Bronchial epithelial cell (primary cell): ENCODE results near the gene SNX19. TPM values are rescaled to one million over a fixed set of nuclear protein-coding genes. Genes with fewer than 3 reads are reported as not detected.

Experiments used
- DNase-seq: peaks from one replicate; pipeline ENCODE4 v3.0.0-alpha.2; 2010; ENCODE audit warnings: low read depth
- FAIRE-seq: peaks from 2 replicates; lab custom pipeline; 2011; peaks lifted over from hg19 to GRCh38; lab: Jason Lieb, UNC
- H3K27me3 ChIP-seq: 2 replicates; pipeline ENCODE4 v1.5.1; 2011; ENCODE audit warnings: low read length; ENCODE audit not compliant: control insufficient read depth, insufficient read depth
- H3K36me3 ChIP-seq: 2 replicates; pipeline ENCODE4 v1.5.1; 2011; ENCODE audit warnings: low read length; ENCODE audit not compliant: control insufficient read depth, insufficient read depth
- H3K4me3 ChIP-seq: 2 replicates; pipeline ENCODE4 v1.5.1; 2011; ENCODE audit warnings: mild to moderate bottlenecking, low read depth, low read length, control low read depth
- CTCF ChIP-seq: IDR thresholded peaks from 2 replicates; pipeline ENCODE4 v1.5.1; 2011; ENCODE audit warnings: mild to moderate bottlenecking, moderate library complexity, low read length, control low read depth, inconsistent platforms; ENCODE audit not compliant: insufficient read depth, severe bottlenecking
- total RNA-seq: library from RNA; depleted of rRNA; stranded (reverse); fragments of >200 nt; gene quantifications from 2 replicates; pipeline ENCODE4 v1.2.1, GENCODE V29; 2014

SNX19 gene, protein sequence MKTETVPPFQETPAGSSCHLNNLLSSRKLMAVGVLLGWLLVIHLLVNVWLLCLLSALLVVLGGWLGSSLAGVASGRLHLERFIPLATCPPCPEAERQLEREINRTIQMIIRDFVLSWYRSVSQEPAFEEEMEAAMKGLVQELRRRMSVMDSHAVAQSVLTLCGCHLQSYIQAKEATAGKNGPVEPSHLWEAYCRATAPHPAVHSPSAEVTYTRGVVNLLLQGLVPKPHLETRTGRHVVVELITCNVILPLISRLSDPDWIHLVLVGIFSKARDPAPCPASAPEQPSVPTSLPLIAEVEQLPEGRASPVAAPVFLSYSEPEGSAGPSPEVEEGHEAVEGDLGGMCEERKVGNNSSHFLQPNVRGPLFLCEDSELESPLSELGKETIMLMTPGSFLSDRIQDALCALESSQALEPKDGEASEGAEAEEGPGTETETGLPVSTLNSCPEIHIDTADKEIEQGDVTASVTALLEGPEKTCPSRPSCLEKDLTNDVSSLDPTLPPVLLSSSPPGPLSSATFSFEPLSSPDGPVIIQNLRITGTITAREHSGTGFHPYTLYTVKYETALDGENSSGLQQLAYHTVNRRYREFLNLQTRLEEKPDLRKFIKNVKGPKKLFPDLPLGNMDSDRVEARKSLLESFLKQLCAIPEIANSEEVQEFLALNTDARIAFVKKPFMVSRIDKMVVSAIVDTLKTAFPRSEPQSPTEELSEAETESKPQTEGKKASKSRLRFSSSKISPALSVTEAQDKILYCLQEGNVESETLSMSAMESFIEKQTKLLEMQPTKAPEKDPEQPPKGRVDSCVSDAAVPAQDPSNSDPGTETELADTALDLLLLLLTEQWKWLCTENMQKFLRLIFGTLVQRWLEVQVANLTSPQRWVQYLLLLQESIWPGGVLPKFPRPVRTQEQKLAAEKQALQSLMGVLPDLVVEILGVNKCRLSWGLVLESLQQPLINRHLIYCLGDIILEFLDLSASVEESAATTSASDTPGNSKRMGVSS
- total RNA-seq = 34.8 and 50.7 TPM in 2 replicates

- Histone ChIP-seq H3K27me3 (no peaks in the 10 kb centered on the region), H3K36me3 (peaks cover 12% of the 10 kb centered on the region), H3K4me3 (peak within 1 kb of the TSS; percentile 84)
- TF ChIP-seq CTCF = peak; percentile 95
- DNase-seq = peak; percentile 76
- FAIRE-seq = no peak
Measured at GRCh38 chr11:130916238-130916855, at the start of gene SNX19. Gene SNX19, minus strand, starts transcription at chr11:130916479. Its CDS starts 540 bp downstream, at chr11:130915939.

DNA sequence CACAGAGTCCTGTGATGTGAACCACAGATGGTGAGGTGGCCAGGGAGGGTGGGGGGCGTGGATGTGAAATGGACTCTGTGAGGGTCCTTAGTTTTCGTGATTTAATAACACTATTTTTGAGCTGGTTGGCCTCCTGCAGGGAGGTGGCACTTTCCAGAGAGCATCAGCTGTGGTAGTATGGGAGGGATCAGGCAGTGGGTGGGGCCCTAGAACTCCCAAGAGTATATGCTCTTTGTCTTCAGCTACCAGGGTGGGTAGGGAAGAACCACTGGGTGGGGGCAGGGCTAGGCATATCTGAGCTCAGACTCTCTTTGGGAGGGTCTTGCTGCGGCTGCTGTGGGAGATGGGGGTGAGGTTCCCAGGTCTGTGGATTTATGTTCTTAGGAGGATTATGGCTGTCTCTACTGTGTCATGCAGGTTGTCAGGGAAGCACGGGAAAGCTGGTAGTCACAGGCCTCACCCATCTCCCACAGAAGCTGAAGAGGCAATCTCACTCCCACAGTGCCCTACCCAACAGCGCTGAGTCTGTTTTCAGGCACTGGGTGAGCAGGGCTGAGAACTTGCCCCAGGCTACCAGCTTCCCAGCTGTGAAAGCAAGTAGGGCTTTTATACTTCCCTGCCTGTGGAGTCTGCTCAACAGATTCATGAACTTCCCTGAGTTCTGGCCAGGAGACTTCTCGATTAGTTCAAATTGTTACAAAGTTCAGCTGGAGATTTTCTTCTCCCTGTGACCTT lies 47.9 kb upstream of the SNX19 start:
- Histone ChIP-seq H3K27me3 (no peaks in the 10 kb centered on the region), H3K4me3 (no peak overlapping the region), H3K36me3 (no peaks in the 10 kb centered on the region)
- DNase-seq (peak; percentile 28), FAIRE-seq (no peak)
- TF ChIP-seq CTCF = no peak

- no peak for TF ChIP-seq CTCF
- no peak for DNase-seq
- FAIRE-seq = no peak
- no peaks in the 10 kb centered on the region for H3K36me3 ChIP-seq
- peak overlapping the region; percentile 16 for H3K4me3 ChIP-seq
- H3K27me3 ChIP-seq = no peaks in the 10 kb centered on the region
Measured at GRCh38 chr11:130947889-130948288, 31.6 kb upstream of the SNX19 start.

DNA sequence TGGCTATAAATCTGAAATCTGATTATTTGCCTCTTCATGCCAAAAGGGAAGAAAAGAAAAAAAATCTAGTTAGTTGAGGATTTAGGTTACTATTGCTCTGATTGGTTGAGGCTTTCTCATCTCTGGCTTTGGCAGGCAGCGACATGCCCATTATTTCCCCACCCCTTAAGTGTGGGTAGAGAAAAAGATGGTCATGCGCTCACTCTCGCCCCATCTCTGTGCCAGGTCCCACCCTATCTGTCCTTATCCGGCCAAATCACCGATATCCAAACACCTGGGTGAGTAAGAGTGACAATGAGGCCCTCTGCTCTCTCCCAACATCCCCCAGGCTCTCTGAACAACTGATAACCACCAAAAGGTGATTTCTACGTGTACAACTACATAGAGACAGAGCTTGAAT lies 31.2 kb upstream of the SNX19 start:
- peak overlapping the region; percentile 16 for H3K4me3 ChIP-seq
- no peaks in the 10 kb centered on the region for H3K36me3 ChIP-seq
- DNase-seq (peak; percentile 97), FAIRE-seq (peak; percentile 62)
- no peak for TF ChIP-seq CTCF
- H3K27me3 ChIP-seq = no peaks in the 10 kb centered on the region

- no peak overlapping the region for H3K4me3 ChIP-seq
- FAIRE-seq = no peak
Measured at GRCh38 chr11:130947058-130947457, 30.8 kb upstream of the SNX19 start.

More at GRCh38 chr11:130947058-130947457, 30.8 kb upstream of the SNX19 start:
- no peak for DNase-seq
- Histone ChIP-seq H3K36me3 (no peaks in the 10 kb centered on the region), H3K27me3 (no peaks in the 10 kb centered on the region)
- no peak for TF ChIP-seq CTCF
